HepG2 (cell line): ENCODE data around the gene DEPDC5. TPM values are rescaled to one million over a fixed set of nuclear protein-coding genes. Genes with fewer than 3 reads are reported as not detected.

Experiments
- CHD4 ChIP-seq: fragments of 200-600 bp; sonication (generic); IDR thresholded peaks from 2 replicates; pipeline ENCODE4 v1.7.0; 2017; ENCODE audit warnings: mild to moderate bottlenecking, low read length, borderline replicate concordance
- ETV5 ChIP-seq: IDR thresholded peaks from 2 replicates; pipeline ENCODE4 v1.6.1; 2018; ENCODE audit warnings: missing biosample characterization, missing genetic modification reagents, inconsistent platforms, borderline replicate concordance
- JDP2 ChIP-seq: sonication (generic); formaldehyde crosslinking; IDR thresholded peaks from 2 replicates; pipeline ENCODE4 v1.8.1; 2022; ENCODE audit warnings: missing genetic modification reagents, borderline replicate concordance
- KAT2B ChIP-seq: fragments of 150-350 bp; IDR thresholded peaks from 2 replicates; pipeline ENCODE4 v1.6.1; 2014; ENCODE audit warnings: low read depth, low read length, borderline replicate concordance
- KDM1A ChIP-seq: IDR thresholded peaks from 2 replicates; pipeline ENCODE4 v1.6.1; 2016; ENCODE audit warnings: missing compliant biosample characterization
- MAZ ChIP-seq, 2 experiments: sonication (generic) in 1 of 2; formaldehyde crosslinking in 1 of 2; IDR thresholded peaks; 2 replicates each; pipeline versions ENCODE4 v1.5.0 to v1.6.1; 2012 to 2020; ENCODE audit warnings: low read depth in 2 of 2, mild to moderate bottlenecking in 2 of 2, borderline replicate concordance in 1 of 2, improper control_type of control experiment in 1 of 2, low read length in 1 of 2, missing genetic modification reagents in 1 of 2, moderate library complexity in 1 of 2
- MEIS1 ChIP-seq: sonication (generic); formaldehyde crosslinking; IDR thresholded peaks from 2 replicates; pipeline ENCODE4 v1.9.0; 2021; ENCODE audit warnings: mild to moderate bottlenecking, missing genetic modification reagents, moderate library complexity, borderline replicate concordance
- MTF1 ChIP-seq: sonication (generic); formaldehyde crosslinking; IDR thresholded peaks from 2 replicates; pipeline ENCODE4 v1.5.0; 2020; ENCODE audit warnings: missing genetic modification reagents
- RORA ChIP-seq: sonication (generic); formaldehyde crosslinking; IDR thresholded peaks from 2 replicates; pipeline ENCODE4 v1.5.0; 2020; ENCODE audit warnings: mild to moderate bottlenecking, missing genetic modification reagents, moderate library complexity
- RXRB ChIP-seq: IDR thresholded peaks from 2 replicates; pipeline ENCODE4 v1.6.1; 2016; ENCODE audit warnings: borderline replicate concordance, missing genetic modification reagents, missing compliant biosample characterization
- SALL1 ChIP-seq: sonication (generic); formaldehyde crosslinking; IDR thresholded peaks from 2 replicates; pipeline ENCODE4 v1.8.0; 2022; ENCODE audit warnings: mild to moderate bottlenecking, missing genetic modification reagents
- SNAI1 ChIP-seq: sonication (generic); formaldehyde crosslinking; IDR thresholded peaks from 2 replicates; pipeline ENCODE4 v1.5.0; 2020; ENCODE audit warnings: mild to moderate bottlenecking, missing genetic modification reagents, borderline replicate concordance
- SRSF9 ChIP-seq: fragments of 200-400 bp; formaldehyde crosslinking; IDR thresholded peaks from 2 replicates; pipeline ENCODE4 v1.6.1; 2018; ENCODE audit warnings: borderline replicate concordance, mild to moderate bottlenecking, low read depth, low read length; ENCODE audit not compliant: insufficient read depth, poor library complexity, severe bottlenecking
- SRY ChIP-seq: sonication (generic); formaldehyde crosslinking; IDR thresholded peaks from 2 replicates; pipeline ENCODE4 v1.8.0; 2022; ENCODE audit warnings: mild to moderate bottlenecking, missing genetic modification reagents
- TBX3 ChIP-seq: fragments of 450-650 bp; IDR thresholded peaks from 2 replicates; pipeline ENCODE4 v1.6.1; 2017; ENCODE audit warnings: antibody characterized with exemption, mild to moderate bottlenecking, inconsistent platforms, borderline replicate concordance
- ZNF256 ChIP-seq: sonication (generic); formaldehyde crosslinking; conservative IDR thresholded peaks from 2 replicates; pipeline ENCODE4 v1.4.0; 2020; ENCODE audit warnings: missing genetic modification reagents
- ZNF335 ChIP-seq: sonication (generic); formaldehyde crosslinking; IDR thresholded peaks from 2 replicates; pipeline ENCODE4 v1.4.0; 2020; ENCODE audit warnings: missing genetic modification reagents
- ZNF383 ChIP-seq: sonication (generic); formaldehyde crosslinking; IDR thresholded peaks from 2 replicates; pipeline ENCODE4 v1.4.0; 2020; ENCODE audit warnings: missing genetic modification reagents, mild to moderate bottlenecking, borderline replicate concordance
- ZNF564 ChIP-seq: sonication (generic); formaldehyde crosslinking; IDR thresholded peaks from 2 replicates; pipeline ENCODE4 v1.8.1; 2023; ENCODE audit warnings: mild to moderate bottlenecking, missing genetic modification reagents
- ZNF713 ChIP-seq: sonication (generic); formaldehyde crosslinking; IDR thresholded peaks from 2 replicates; pipeline ENCODE4 v1.4.0; 2020; ENCODE audit warnings: mild to moderate bottlenecking, missing genetic modification reagents
- ZNF782 ChIP-seq: sonication (generic); formaldehyde crosslinking; IDR thresholded peaks from 2 replicates; pipeline ENCODE4 v1.4.0; 2020; ENCODE audit warnings: missing genetic modification reagents, mild to moderate bottlenecking, borderline replicate concordance
- ZZZ3 ChIP-seq: sonication (generic); formaldehyde crosslinking; IDR thresholded peaks from 2 replicates; pipeline ENCODE4 v1.4.0; 2020; ENCODE audit warnings: missing genetic modification reagents, mild to moderate bottlenecking, borderline replicate concordance
- polyA plus RNA-seq, 8 experiments: library from polyadenylated mRNA; depleted of rRNA in 3 of 8; stranded (reverse) in 7 of 8; unstranded in 1 of 8; fragments of >200 nt; fragmentation: Illumina TruSeq in 4 of 8; extraction: Trizol in 4 of 8; gene quantifications; 2 replicates each; pipeline versions ENCODE4 v1.2.1 to v1.2.3, GENCODE V29; 2011 to 2016; ENCODE audit warnings: low read depth in 4 of 8, missing spikeins in 1 of 8, mixed read lengths in 1 of 8; ENCODE audit not compliant: insufficient read depth in 1 of 8
- total RNA-seq, 5 experiments: library from RNA; depleted of rRNA; stranded (reverse); fragments of >200 nt; fragmentation: Illumina TruSeq; extraction: Trizol; gene quantifications; 2 replicates each; pipeline ENCODE4 v1.2.3, GENCODE V29; 2016; ENCODE audit warnings: low read depth in 1 of 5
- TF ChIP-seq, protein P1 (sequence below): sonication (generic); formaldehyde crosslinking; conservative IDR thresholded peaks from 2 replicates; pipeline ENCODE4 v1.8.0; 2022; ENCODE audit warnings: low read depth, missing genetic modification reagents
- TF ChIP-seq, protein P2 (sequence below): sonication (generic); formaldehyde crosslinking; conservative IDR thresholded peaks from 2 replicates; pipeline ENCODE4 v1.4.0; 2020; ENCODE audit warnings: missing genetic modification reagents
- TF ChIP-seq, protein P3 (sequence below): sonication (generic); formaldehyde crosslinking; IDR thresholded peaks from 2 replicates; pipeline ENCODE4 v1.8.0; 2022; ENCODE audit warnings: mild to moderate bottlenecking, missing genetic modification reagents, moderate library complexity

The DEPDC5 gene
- total and polyA plus RNA-seq, 2 of the 13 experiments (the other 11 are each of a cell fraction or from before 2014, with no cell fraction given): 9.8 to 12.4 TPM

DNA sequence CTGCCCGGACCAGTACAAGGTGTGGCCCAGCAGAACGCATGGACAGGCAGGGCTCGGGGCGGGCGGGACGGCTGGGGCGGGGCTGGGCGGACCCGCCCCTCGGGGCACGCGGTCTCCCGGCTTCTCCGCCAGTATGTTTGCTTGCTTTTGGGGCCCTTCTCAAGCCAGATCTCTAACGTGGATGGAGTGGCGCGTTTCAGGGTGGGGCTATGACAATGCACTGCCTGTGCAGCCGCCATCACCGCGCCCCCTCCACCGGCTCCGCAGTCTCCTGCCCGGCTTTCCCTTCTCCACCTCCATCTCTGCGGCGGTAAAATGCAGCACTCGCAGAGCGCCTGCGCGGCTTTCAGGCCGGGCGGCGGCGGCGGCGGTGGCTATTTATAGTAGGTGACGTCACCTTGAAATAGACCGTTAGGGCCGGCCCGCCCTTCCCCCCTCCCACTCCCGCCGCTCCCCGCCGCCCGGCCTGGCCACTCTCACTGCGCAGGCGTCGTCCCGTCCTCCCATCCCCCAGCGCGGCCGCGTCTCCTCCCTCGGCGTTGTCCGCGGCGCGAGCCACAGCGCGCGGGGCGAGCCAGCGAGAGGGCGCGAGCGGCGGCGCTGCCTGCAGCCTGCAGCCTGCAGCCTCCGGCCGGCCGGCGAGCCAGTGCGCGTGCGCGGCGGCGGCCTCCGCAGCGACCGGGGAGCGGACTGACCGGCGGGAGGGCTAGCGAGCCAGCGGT lies 190.3 kb downstream of the DEPDC5 start, which contains the start of gene YWHAH (continued):
- TF ChIP-seq ZNF256 (CRISPR knock-in tag) (no peak), SNAI1 (CRISPR knock-in tag) (no peak), CHD4 (no peak), ZNF564 (CRISPR knock-in tag) (0 out of 2 replicates have a peak, but pooled peaks have one; percentile 28), ETV5 (CRISPR knock-in tag) (no peak), SRY (CRISPR knock-in tag) (peak; percentile 40; the same call in 1 of the 2 replicates), RXRB (no peak), KAT2B (no peak), ZZZ3 (no peak), ZNF383 (no peak), JDP2 (CRISPR knock-in tag) (peak; percentile 30; the same call in 1 of the 2 replicates), SRSF9 (no peak), RORA (CRISPR knock-in tag) (no peak), ZNF782 (CRISPR knock-in tag) (no peak; the same call in 1 of the 2 replicates), MEIS1 (CRISPR knock-in tag) (no peak), ZNF713 (CRISPR knock-in tag) (no peak), SALL1 (CRISPR knock-in tag) (peak; percentile 45; the same call in 1 of the 2 replicates), KDM1A (no peak), ZNF335 (CRISPR knock-in tag) (no peak), MAZ (IDR thresholded peaks at IDR 0.05; ENCODE audit: borderline replicate concordance, low read depth, low read length) (peak; percentile 35; the same call in 1 of the 2 replicates), MAZ (CRISPR knock-in tag; IDR thresholded peaks at IDR 0.05; ENCODE audit: low read depth) (peak; percentile 71), MTF1 (CRISPR knock-in tag) (no peak), TBX3 (no peak)
- TF ChIP-seq, protein P1, sequence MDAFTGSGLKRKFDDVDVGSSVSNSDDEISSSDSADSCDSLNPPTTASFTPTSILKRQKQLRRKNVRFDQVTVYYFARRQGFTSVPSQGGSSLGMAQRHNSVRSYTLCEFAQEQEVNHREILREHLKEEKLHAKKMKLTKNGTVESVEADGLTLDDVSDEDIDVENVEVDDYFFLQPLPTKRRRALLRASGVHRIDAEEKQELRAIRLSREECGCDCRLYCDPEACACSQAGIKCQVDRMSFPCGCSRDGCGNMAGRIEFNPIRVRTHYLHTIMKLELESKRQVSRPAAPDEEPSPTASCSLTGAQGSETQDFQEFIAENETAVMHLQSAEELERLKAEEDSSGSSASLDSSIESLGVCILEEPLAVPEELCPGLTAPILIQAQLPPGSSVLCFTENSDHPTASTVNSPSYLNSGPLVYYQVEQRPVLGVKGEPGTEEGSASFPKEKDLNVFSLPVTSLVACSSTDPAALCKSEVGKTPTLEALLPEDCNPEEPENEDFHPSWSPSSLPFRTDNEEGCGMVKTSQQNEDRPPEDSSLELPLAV (CRISPR knock-in tag): peak; percentile 83; the same call in 1 of the 2 replicates
- TF ChIP-seq, protein P2, sequence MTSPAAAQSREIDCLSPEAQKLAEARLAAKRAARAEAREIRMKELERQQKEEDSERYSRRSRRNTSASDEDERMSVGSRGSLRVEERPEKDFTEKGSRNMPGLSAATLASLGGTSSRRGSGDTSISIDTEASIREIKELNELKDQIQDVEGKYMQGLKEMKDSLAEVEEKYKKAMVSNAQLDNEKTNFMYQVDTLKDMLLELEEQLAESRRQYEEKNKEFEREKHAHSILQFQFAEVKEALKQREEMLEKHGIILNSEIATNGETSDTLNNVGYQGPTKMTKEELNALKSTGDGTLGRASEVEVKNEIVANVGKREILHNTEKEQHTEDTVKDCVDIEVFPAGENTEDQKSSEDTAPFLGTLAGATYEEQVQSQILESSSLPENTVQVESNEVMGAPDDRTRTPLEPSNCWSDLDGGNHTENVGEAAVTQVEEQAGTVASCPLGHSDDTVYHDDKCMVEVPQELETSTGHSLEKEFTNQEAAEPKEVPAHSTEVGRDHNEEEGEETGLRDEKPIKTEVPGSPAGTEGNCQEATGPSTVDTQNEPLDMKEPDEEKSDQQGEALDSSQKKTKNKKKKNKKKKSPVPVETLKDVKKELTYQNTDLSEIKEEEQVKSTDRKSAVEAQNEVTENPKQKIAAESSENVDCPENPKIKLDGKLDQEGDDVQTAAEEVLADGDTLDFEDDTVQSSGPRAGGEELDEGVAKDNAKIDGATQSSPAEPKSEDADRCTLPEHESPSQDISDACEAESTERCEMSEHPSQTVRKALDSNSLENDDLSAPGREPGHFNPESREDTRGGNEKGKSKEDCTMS: no peak
- TF ChIP-seq, protein P3, sequence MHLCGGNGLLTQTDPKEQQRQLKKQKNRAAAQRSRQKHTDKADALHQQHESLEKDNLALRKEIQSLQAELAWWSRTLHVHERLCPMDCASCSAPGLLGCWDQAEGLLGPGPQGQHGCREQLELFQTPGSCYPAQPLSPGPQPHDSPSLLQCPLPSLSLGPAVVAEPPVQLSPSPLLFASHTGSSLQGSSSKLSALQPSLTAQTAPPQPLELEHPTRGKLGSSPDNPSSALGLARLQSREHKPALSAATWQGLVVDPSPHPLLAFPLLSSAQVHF (CRISPR knock-in tag): no peak
